Endothelial cell of umbilical vein (primary cell): Measurements from ENCODE around the gene IL6R. TPM values are rescaled to one million over a fixed set of nuclear protein-coding genes. Genes with fewer than 3 reads are reported as not detected.

Source experiments
- BruUV-seq: library from RNA; stranded (reverse); fragments of 400-500 nt; replicated peaks from 2 replicates; lab custom pipeline; 2021; lab: Mats Ljungman, UMichigan
- CTCF ChIA-PET: fragments of 300-600, 350-600 bp; sonication (Branson Sonifier 250); formaldehyde crosslinking; loops from one replicate; lab custom pipeline; 2021; ENCODE audit warnings: antibody characterized with exemption, inconsistent platforms; lab: Charles Lee
- POLR2A ChIA-PET: fragments of 300-600, 350-600 bp; sonication (Branson Sonifier 250); formaldehyde crosslinking; loops from one replicate; lab custom pipeline; 2021; ENCODE audit warnings: antibody characterized with exemption, inconsistent platforms; lab: Charles Lee
- DNase-seq: peaks from one replicate; pipeline ENCODE4 v3.0.0-alpha.2; 2011; ENCODE audit warnings: low read depth, low spot score
- FAIRE-seq: peaks from 2 replicates; lab custom pipeline; 2011; peaks lifted over from hg19 to GRCh38; lab: Jason Lieb, UNC
- H2AFZ ChIP-seq: 2 replicates; pipeline ENCODE4 v1.6.0; 2012; ENCODE audit warnings: low read depth, low read length, control low read depth, inconsistent platforms
- H3K27ac ChIP-seq: 2 replicates; pipeline ENCODE4 v1.5.1; 2011; ENCODE audit warnings: low read depth, mild to moderate bottlenecking, control low read depth, low read length, moderate library complexity; ENCODE audit not compliant: insufficient read depth
- H3K27me3 ChIP-seq, 2 experiments: 2 replicates each; pipeline versions ENCODE4 v1.6.0 to v1.6.1; 2011; ENCODE audit warnings: low read length in 2 of 2, mixed read lengths in 1 of 2; ENCODE audit not compliant: control insufficient read depth in 2 of 2, insufficient read depth in 2 of 2
- H3K36me3 ChIP-seq, 2 experiments: 2 replicates in 1 of 2; 3 replicates in 1 of 2; pipeline ENCODE4 v1.5.1; 2011; ENCODE audit warnings: low read length in 2 of 2, mild to moderate bottlenecking in 1 of 2, moderate library complexity in 1 of 2; ENCODE audit not compliant: control insufficient read depth in 2 of 2, insufficient read depth in 2 of 2; ENCODE audit errors: extremely low read depth in 1 of 2
- H3K4me1 ChIP-seq: 3 replicates; pipeline ENCODE4 v1.5.1; 2011; ENCODE audit warnings: mild to moderate bottlenecking, low read length; ENCODE audit not compliant: control insufficient read depth, insufficient read depth; ENCODE audit errors: extremely low read depth
- H3K4me2 ChIP-seq: 2 replicates; pipeline ENCODE4 v1.6.1; 2011; ENCODE audit warnings: low read length, control low read depth, mixed read lengths; ENCODE audit not compliant: insufficient read depth
- H3K4me3 ChIP-seq, 3 experiments: fragments of 200-600 bp in 1 of 3; sonication (generic), shearing (Covaris generic) in 1 of 3; replicated peaks in 1 of 3; 2 replicates each; pipeline ENCODE4 v1.5.1; 2011 to 2016; ENCODE audit warnings: control low read depth in 3 of 3, low read length in 3 of 3, mild to moderate bottlenecking in 2 of 3, inconsistent platforms in 1 of 3, low read depth in 1 of 3, moderate library complexity in 1 of 3; ENCODE audit not compliant: insufficient read depth in 1 of 3
- H3K79me2 ChIP-seq: 2 replicates; pipeline ENCODE4 v1.6.0; 2012; ENCODE audit warnings: low read length, inconsistent platforms; ENCODE audit not compliant: control insufficient read depth, insufficient read depth
- H3K9ac ChIP-seq: replicated peaks from 2 replicates; pipeline ENCODE3; 2011; ENCODE audit warnings: low read length, control low read depth; ENCODE audit not compliant: insufficient read depth; ENCODE audit errors: extremely low read depth
- H3K9me1 ChIP-seq: replicated peaks from 3 replicates; pipeline ENCODE4 v1.6.0; 2011; ENCODE audit warnings: mild to moderate bottlenecking, low read length; ENCODE audit not compliant: control insufficient read depth, insufficient read depth; ENCODE audit errors: extremely low read depth
- H3K9me3 ChIP-seq: replicated peaks from 2 replicates; pipeline ENCODE4 v1.5.1; 2012; ENCODE audit warnings: low read length, inconsistent platforms; ENCODE audit not compliant: control insufficient read depth, insufficient read depth
- H4K20me1 ChIP-seq: replicated peaks from 2 replicates; pipeline ENCODE3; 2011; ENCODE audit warnings: mild to moderate bottlenecking, low read length; ENCODE audit not compliant: control insufficient read depth, insufficient read depth; ENCODE audit errors: extremely low read depth
- CTCF ChIP-seq, 2 donors: IDR thresholded peaks; 1 replicate in 1 of 2; 2 replicates in 1 of 2; pipeline ENCODE4 v1.5.1; 2011; ENCODE audit warnings: low read length in 2 of 2, mild to moderate bottlenecking in 2 of 2, moderate library complexity in 2 of 2, control low read depth in 1 of 2, inconsistent platforms in 1 of 2, low read depth in 1 of 2; ENCODE audit not compliant: insufficient read depth in 1 of 2; ENCODE audit errors: extremely low read depth in 1 of 2
- EZH2 ChIP-seq: IDR thresholded peaks from 2 replicates; pipeline ENCODE4 v1.6.1; 2012; ENCODE audit warnings: borderline replicate concordance, low read depth, mild to moderate bottlenecking, moderate library complexity, low read length, inconsistent platforms; ENCODE audit not compliant: severe bottlenecking
- FOS ChIP-seq: IDR thresholded peaks from 2 replicates; pipeline ENCODE4 v1.6.1; 2011; ENCODE audit warnings: mild to moderate bottlenecking, low read length, moderate library complexity, borderline replicate concordance; ENCODE audit not compliant: insufficient read depth
- GATA2 ChIP-seq: IDR thresholded peaks from 2 replicates; pipeline ENCODE4 v1.7.0; 2011; ENCODE audit warnings: low read depth, mild to moderate bottlenecking, moderate library complexity, mixed read lengths, low read length; ENCODE audit not compliant: insufficient read length, insufficient read depth
- JUN ChIP-seq: IDR thresholded peaks from 2 replicates; pipeline ENCODE4 v1.6.1; 2011; ENCODE audit warnings: borderline replicate concordance, low read depth; ENCODE audit not compliant: insufficient read length, insufficient read depth
- MYC ChIP-seq: IDR thresholded peaks from one replicate; pipeline ENCODE4 v1.6.1; 2011; ENCODE audit warnings: mild to moderate bottlenecking, low read depth, low read length
- POLR2A ChIP-seq: IDR thresholded peaks from 2 replicates; pipeline ENCODE4 v1.6.1; 2012; ENCODE audit warnings: low read depth, mild to moderate bottlenecking, control low read depth, low read length
- POLR2AphosphoS5 ChIP-seq: IDR thresholded peaks from 2 replicates; pipeline ENCODE4 v1.6.1; 2012; ENCODE audit warnings: low read depth, mild to moderate bottlenecking, control low read depth, low read length, moderate library complexity; ENCODE audit not compliant: insufficient read depth
- dilution Hi-C: fragments of 300-500 bp; cut with MboI; formaldehyde crosslinking; loops from one replicate; pipeline ENCODE4 v1.15.0; 2019; ENCODE audit warnings: low sequenced_read_pairs; ENCODE audit not compliant: extremely low pct_ligation_motif_present
- intact Hi-C: fragments of 100-400 bp; cut with micrococcal nuclease; formaldehyde crosslinking; loops from one replicate; pipeline ENCODE4 v1.10.0; 2022
- polyA plus RNA-seq, 4 experiments: library from polyadenylated mRNA; depleted of rRNA in 3 of 4; stranded (reverse) in 3 of 4; unstranded in 1 of 4; fragments of >200 nt; gene quantifications; 2 replicates each; pipeline versions ENCODE4 v1.2.1 to v1.2.3, GENCODE V29; 2011 to 2012; ENCODE audit warnings: missing spikeins in 1 of 4
- total RNA-seq: library from RNA; stranded (reverse); gene quantifications from 2 replicates; pipeline ENCODE4 v1.2.3, GENCODE V29; 2021
- TF ChIP-seq, protein P1 (sequence below): IDR thresholded peaks from 2 replicates; pipeline ENCODE4 v1.6.1; 2011; ENCODE audit not compliant: insufficient read depth, insufficient read length

IL6R gene
- total and polyA plus RNA-seq, 2 donors (not counting 3 experiments of a cell fraction or from before 2014, with no cell fraction given) = 4.8 to 5.1 TPM

DNA sequence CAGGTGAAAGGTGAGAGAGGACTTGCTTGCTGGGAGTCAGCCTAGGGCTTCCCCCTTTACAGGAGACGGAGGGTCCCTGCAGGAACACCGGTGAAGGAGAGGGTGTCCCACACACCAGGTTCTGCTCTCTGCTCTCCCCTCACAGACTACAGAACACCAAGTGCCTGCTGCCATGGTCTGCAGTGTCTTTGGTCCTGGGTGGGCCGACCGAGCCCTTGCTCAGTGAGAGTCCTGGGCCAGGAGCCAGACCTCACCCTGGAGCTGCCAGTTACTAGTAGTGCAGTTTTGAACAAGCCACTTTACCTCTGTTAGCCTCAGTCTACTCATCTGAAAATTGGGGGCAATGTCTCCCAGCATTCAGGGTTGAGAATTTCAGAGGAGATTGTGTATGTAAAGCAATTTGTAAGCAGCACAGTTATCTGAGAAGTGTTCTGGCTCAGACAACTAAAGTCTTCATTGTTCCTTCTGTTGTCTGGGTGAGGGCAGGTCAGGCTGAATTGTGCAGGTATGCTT, 2.7 kb upstream of the IL6R start:
- H3K4me1 ChIP-seq = peaks cover 14% of the 10 kb centered on the region
- H3K27me3 ChIP-seq = no peaks in the 10 kb centered on the region
- no peaks in the 10 kb centered on the region for H3K79me2 ChIP-seq
- DNase-seq (no peak), FAIRE-seq (no peak)
- intact Hi-C loops = no loop called here
- ChIA-PET CTCF (interaction anchor here (1.6 to 2.0 kb wide), 2 partner anchors 13 to 144 kb away, joined by 5 to 13 read pairs; no protein-coding TSS in a partner anchor), POLR2A (no interaction called here)
- BruUV-seq = no TSS peak
- no peaks in the 10 kb centered on the region for H4K20me1 ChIP-seq
- no peaks in the 10 kb centered on the region for H3K9me1 ChIP-seq
- H3K4me3 ChIP-seq = no peak overlapping the region
- H3K4me2 ChIP-seq = no peak overlapping the region
- H3K9me3 ChIP-seq = no peaks in the 10 kb centered on the region
- no peak overlapping the region for H3K27ac ChIP-seq
- dilution Hi-C loops = no loop called here
- H3K9ac ChIP-seq = no peak overlapping the region
- H3K36me3 ChIP-seq = no peaks in the 10 kb centered on the region
- no peak for TF ChIP-seq FOS
- TF ChIP-seq CTCF (IDR thresholded peaks at IDR 0.05; ENCODE audit: extremely low read depth in 1 of 2, insufficient read depth in 1 of 2, low read depth in 1 of 2, low read length in 2 of 2) = no peak
- no peak for TF ChIP-seq JUN
- TF ChIP-seq, protein P1, sequence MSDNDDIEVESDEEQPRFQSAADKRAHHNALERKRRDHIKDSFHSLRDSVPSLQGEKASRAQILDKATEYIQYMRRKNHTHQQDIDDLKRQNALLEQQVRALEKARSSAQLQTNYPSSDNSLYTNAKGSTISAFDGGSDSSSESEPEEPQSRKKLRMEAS = no peak
- TF ChIP-seq POLR2AphosphoS5 = no peak
- no peak for TF ChIP-seq EZH2
- no peak for TF ChIP-seq POLR2A
- no peak for TF ChIP-seq GATA2
- no peak for TF ChIP-seq MYC
- H2AFZ ChIP-seq = no peak overlapping the region
